ENCODE results near the gene EFNA5. TPM values are rescaled to one million over a fixed set of nuclear protein-coding genes. Genes with fewer than 3 reads are reported as not detected.

EFNA5 gene
- polyA plus RNA-seq, 1 of the 3 experiments (the other 2 are of a cell fraction): 0.81 TPM

GRCh38 chr5:107384256-107384655, 286.5 kb downstream of the EFNA5 start:
- no peak for TF ChIP-seq REST (IDR thresholded peaks at IDR 0.05; ENCODE audit: low read depth, low read length)
- no peak for TF ChIP-seq MEF2A (IDR thresholded peaks at IDR 0.05; ENCODE audit: borderline replicate concordance, low read depth)
- TF ChIP-seq SIN3A (IDR thresholded peaks at IDR 0.05; ENCODE audit: borderline replicate concordance, low read depth, low read length): no peak
- no peak for TF ChIP-seq PBX3 (IDR thresholded peaks at IDR 0.05)
- TF ChIP-seq EP300 (IDR thresholded peaks at IDR 0.05; ENCODE audit: borderline replicate concordance in 1 of 2, low read depth in 1 of 2, low read length in 1 of 2): no peak
- no peak for TF ChIP-seq TEAD4 (IDR thresholded peaks at IDR 0.05; ENCODE audit: borderline replicate concordance, insufficient read depth)
- no peak for TF ChIP-seq TAF1 (IDR thresholded peaks at IDR 0.05; ENCODE audit: borderline replicate concordance, low read depth, low read length)
- no peak for TF ChIP-seq IRF3 (IDR thresholded peaks at IDR 0.05; ENCODE audit: low read depth, low read length)
- TF ChIP-seq FOSL2 (IDR thresholded peaks at IDR 0.05; ENCODE audit: borderline replicate concordance, low read depth): no peak
- TF ChIP-seq GATA2 (CRISPR knock-in tag; IDR thresholded peaks at IDR 0.05): no peak
- Histone ChIP-seq H3F3A (replicated peaks; ENCODE audit: insufficient read depth) (peaks cover 19% of the 10 kb centered on the region), H3K36me3 (replicated peaks in 1 of 2; ENCODE audit: control insufficient read depth in 1 of 2, insufficient read depth in 2 of 2, low read length in 1 of 2) (no peaks in the 10 kb centered on the region), H3K4me2 (no peak overlapping the region), H3K4me1 (ENCODE audit: control insufficient read depth in 1 of 2, insufficient read depth in 2 of 2, low read depth in 1 of 2, low read length in 1 of 2) (peaks cover 19 to 40% of the 10 kb centered on the region in 2 experiments), H3K4me3 (ENCODE audit: low read depth in 2 of 2, low read length in 1 of 2) (no peak overlapping the region), H3K27ac (ENCODE audit: low read depth in 2 of 2, low read length in 1 of 2) (no peak overlapping the region), H3K27me3 (ENCODE audit: insufficient read depth) (no peaks in the 10 kb centered on the region), H3K79me2 (ENCODE audit: insufficient read depth) (no peaks in the 10 kb centered on the region), H3K9ac (no peak overlapping the region), H4K20me1 (ENCODE audit: insufficient read depth) (no peaks in the 10 kb centered on the region), H3K9me2 (no peaks in the 10 kb centered on the region), H3K9me3 (no peaks in the 10 kb centered on the region), H2AFZ (ENCODE audit: low read depth) (no peak overlapping the region)
- 82% methylated on average over 4 of the region's 4 CpGs for WGBS (ENCODE audit: low lambda C conversion rate)
- ChIA-PET CTCF (no interaction called here), POLR2A (no interaction called here)
- no peak for DNase-seq

- no peak for DNase-seq
- peaks cover 10 to 32% of the 10 kb centered on the region in 2 experiments for H3K4me1 ChIP-seq (ENCODE audit: control insufficient read depth in 1 of 2, insufficient read depth in 2 of 2, low read depth in 1 of 2, low read length in 1 of 2)
- no peaks in the 10 kb centered on the region for H4K20me1 ChIP-seq (ENCODE audit: insufficient read depth)
- CTCF ChIA-PET: no interaction called here
- H3K9me2 ChIP-seq: no peaks in the 10 kb centered on the region
- H3K27me3 ChIP-seq (ENCODE audit: insufficient read depth): no peaks in the 10 kb centered on the region
- no peaks in the 10 kb centered on the region for H3K36me3 ChIP-seq (replicated peaks in 1 of 2; ENCODE audit: control insufficient read depth in 1 of 2, insufficient read depth in 2 of 2, low read length in 1 of 2)
- peaks cover 13% of the 10 kb centered on the region for H3F3A ChIP-seq (replicated peaks; ENCODE audit: insufficient read depth)
- POLR2A ChIA-PET: no interaction called here
- H3K9ac ChIP-seq: no peak overlapping the region
- WGBS (ENCODE audit: low lambda C conversion rate): 80% methylated on average over 1 of the region's 1 CpG
- H3K27ac ChIP-seq (ENCODE audit: low read depth in 2 of 2, low read length in 1 of 2): no peak overlapping the region
- H2AFZ ChIP-seq (ENCODE audit: low read depth): no peak overlapping the region
- no peak overlapping the region for H3K4me3 ChIP-seq (ENCODE audit: low read depth in 2 of 2, low read length in 1 of 2)
- H3K9me3 ChIP-seq: no peaks in the 10 kb centered on the region
- H3K79me2 ChIP-seq (ENCODE audit: insufficient read depth): no peaks in the 10 kb centered on the region
- H3K4me2 ChIP-seq: no peak overlapping the region
- no peak for TF ChIP-seq POLR2AphosphoS5 (IDR thresholded peaks at IDR 0.05; ENCODE audit: low read depth, low read length)
- no peak for TF ChIP-seq YY1 (IDR thresholded peaks at IDR 0.05; ENCODE audit: low read depth)
- no peak for TF ChIP-seq FOXJ3 (CRISPR knock-in tag; IDR thresholded peaks at IDR 0.05)
- no peak for TF ChIP-seq ZBTB33 (IDR thresholded peaks at IDR 0.05; ENCODE audit: borderline replicate concordance, low read depth)
- no peak for TF ChIP-seq PBX3 (IDR thresholded peaks at IDR 0.05)
- no peak for TF ChIP-seq CTCF (IDR thresholded peaks at IDR 0.05)
Measured at GRCh38 chr5:107383414-107383813, 287.3 kb downstream of the EFNA5 start.

All from SK-N-SH (cell line).